H7 (cell line): ENCODE data around the gene ADGRB3. TPM values are rescaled to one million over a fixed set of nuclear protein-coding genes. Genes with fewer than 3 reads are reported as not detected.
"Not testable (repeated sequence)": the region's sequence is repeated elsewhere in the genome, so short reads cannot be mapped to it uniquely, and the experiment has no call there.

ENCODE experiments used
- DNase-seq: peaks from one replicate; pipeline ENCODE4 v3.0.0; 2012
- H3K27me3 ChIP-seq: 2 replicates; pipeline ENCODE4 v1.6.0; 2011; ENCODE audit warnings: mild to moderate bottlenecking, low read length; ENCODE audit not compliant: control insufficient read depth, insufficient read depth
- H3K36me3 ChIP-seq: replicated peaks from 2 replicates; pipeline ENCODE4 v1.5.1; 2011; ENCODE audit warnings: low read length; ENCODE audit not compliant: control insufficient read depth, insufficient read depth
- H3K4me3 ChIP-seq: 2 replicates; pipeline ENCODE4 v1.5.1; 2011; ENCODE audit warnings: low read depth, mild to moderate bottlenecking, control low read depth, low read length, moderate library complexity; ENCODE audit not compliant: insufficient read depth
- total RNA-seq: library from RNA; depleted of rRNA; stranded (reverse); fragments of >200 nt; shearing (Covaris generic); gene quantifications from 2 replicates; pipeline ENCODE4 v1.2.3, GENCODE V29; 2014

Gene ADGRB3
- total RNA-seq, 1 experiment from 2014 or later = 0.21 TPM

DNA sequence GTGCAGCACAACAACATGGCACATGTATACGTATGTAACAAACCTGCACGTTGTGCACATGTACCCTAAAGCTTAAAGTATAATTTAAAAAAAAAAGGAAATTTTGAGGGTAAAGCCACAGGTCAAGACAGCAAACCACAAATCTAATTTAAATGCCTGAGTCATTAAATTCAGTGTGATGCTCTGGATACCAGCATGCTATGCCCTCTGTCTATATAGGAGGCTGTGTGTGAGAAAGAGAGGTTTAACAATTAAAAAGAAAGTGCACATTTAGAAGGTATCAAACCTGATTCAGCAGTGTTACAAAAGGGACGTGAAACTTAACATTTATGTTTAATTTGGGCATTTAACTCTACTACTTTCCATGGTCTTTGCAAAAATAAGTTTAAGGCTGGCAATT, 276.3 kb downstream of the ADGRB3 start:
- H3K27me3 ChIP-seq = no peaks in the 10 kb centered on the region
- no peaks in the 10 kb centered on the region for H3K36me3 ChIP-seq
- no peak for DNase-seq
- H3K4me3 ChIP-seq = no peak overlapping the region

DNA sequence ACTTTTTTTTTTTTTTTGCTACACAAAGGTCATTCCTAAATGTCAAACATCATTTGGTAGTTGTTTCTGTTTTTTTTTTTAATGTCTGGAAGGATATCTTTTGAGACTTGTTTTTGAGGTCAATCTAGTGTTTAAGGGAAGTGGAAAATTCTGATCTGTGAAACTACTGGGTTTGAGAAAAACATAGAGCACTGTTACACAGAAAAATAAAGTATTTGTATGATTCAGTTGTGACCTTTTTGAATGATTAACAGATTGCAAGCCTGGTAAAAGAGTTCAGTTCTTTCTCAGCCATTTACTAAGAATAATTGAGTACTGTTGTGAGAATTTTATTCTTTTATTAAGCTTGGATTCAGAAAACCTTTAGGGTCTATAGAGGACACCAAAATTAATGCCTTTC, 276.7 kb downstream of the ADGRB3 start:
- Histone ChIP-seq H3K4me3 (no peak overlapping the region), H3K27me3 (no peaks in the 10 kb centered on the region), H3K36me3 (no peaks in the 10 kb centered on the region)
- no peak for DNase-seq

DNA sequence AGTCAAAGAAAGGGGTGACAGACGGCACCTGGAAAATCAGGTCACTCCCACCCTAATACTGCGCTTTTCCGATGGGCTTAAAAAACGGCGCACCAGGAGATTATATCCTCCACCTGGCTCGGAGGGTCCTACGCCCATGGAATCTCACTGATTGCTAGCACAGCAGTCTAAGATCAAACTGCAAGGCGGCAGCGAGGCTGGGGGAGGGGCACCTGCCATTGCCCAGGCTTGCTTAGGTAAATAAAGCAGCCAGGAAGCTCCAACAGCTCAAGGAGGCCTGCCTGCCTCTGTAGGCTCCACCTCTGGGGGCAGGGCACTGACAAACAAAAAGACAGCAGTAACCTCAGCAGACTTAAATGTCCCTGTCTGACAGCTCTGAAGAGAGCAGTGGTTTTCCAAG, 277.7 kb downstream of the ADGRB3 start:
- not testable (repeated sequence) for H3K36me3 ChIP-seq, DNase-seq, H3K4me3 ChIP-seq, H3K27me3 ChIP-seq

DNA sequence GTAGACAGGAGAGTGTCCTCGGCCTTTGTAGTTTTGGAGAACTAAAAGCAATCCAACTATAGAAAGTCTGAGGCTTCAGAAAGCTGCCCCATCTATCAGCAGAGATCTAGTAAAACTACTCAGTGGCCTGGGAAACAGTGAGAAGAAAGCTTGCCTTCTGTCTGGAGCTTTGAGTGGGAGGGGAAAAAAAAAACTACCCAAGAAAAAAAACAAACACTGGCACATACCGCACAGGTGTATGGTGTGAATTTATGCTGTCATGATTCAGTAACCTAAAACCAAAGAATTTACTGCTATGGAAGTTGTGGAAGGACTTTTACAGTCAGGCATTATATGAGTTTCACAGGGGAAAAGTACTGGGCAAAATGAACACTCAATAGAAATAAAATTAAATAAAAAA, 280.5 kb downstream of the ADGRB3 start:
- no peak overlapping the region for H3K4me3 ChIP-seq
- no peaks in the 10 kb centered on the region for H3K27me3 ChIP-seq
- no peaks in the 10 kb centered on the region for H3K36me3 ChIP-seq
- no peak for DNase-seq

DNA sequence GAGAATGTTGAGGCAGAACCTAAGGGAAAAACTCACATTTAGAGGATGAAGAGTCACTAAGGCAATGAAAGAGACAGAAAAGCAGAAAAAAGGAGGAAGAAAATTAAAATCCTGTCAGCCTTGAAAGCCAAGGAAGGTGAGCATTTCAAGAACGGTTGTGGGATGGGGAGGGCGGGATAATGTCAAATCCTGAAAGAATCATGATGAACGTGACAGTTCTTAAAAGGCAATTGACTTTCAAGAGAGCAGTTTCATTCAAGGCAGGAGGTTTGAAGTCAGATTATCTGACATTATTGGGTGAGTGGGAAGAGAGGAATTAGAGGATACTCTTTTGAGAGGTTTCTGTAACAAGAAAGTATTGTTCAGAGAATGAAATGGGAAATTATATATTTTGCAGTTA, 284.5 kb downstream of the ADGRB3 start:
- H3K36me3 ChIP-seq = no peaks in the 10 kb centered on the region
- H3K4me3 ChIP-seq = no peak overlapping the region
- H3K27me3 ChIP-seq = no peaks in the 10 kb centered on the region
- DNase-seq = no peak

DNA sequence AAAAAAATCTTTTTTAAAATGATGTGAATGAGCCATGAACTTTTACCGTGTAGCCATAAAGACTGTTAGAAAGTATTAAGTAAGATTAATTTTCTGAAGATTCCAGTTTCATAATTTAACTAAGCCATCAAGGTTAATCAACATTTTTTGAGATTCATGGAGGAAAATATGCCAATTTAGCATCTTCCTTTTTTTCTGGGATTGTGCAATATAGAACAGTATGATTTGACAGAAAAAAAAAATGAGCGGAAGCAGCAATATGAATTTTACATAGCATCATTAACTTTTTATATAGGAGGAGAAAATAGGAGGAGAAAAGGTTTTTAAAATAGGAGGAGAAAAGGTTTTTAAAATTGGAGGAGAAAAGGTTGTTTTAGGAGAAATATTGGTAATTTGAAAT, 306.3 kb downstream of the ADGRB3 start:
- Histone ChIP-seq H3K27me3 (no peaks in the 10 kb centered on the region), H3K36me3 (no peaks in the 10 kb centered on the region), H3K4me3 (no peak overlapping the region)
- DNase-seq = no peak

DNA sequence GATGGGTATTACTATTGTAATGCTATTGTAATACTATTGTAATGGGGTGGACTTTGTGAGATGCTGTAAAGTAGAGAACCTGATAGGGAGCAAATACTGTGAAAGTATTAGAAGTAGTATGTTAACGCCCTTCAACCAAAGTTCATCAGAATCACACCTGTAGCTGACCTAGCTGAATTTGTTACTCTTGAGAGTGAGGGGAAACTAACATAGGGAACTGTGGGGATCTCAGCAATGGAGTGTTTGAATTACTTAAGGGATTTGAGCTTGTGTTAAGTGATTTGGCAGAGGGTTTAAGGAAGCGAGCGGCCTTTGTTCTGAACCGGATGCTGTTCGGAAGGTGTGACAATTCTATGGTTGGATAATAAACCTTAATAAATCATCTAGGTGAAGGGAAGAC, 312.6 kb downstream of the ADGRB3 start:
- no peak overlapping the region for H3K4me3 ChIP-seq
- DNase-seq = no peak
- H3K27me3 ChIP-seq = no peaks in the 10 kb centered on the region
- no peaks in the 10 kb centered on the region for H3K36me3 ChIP-seq

DNA sequence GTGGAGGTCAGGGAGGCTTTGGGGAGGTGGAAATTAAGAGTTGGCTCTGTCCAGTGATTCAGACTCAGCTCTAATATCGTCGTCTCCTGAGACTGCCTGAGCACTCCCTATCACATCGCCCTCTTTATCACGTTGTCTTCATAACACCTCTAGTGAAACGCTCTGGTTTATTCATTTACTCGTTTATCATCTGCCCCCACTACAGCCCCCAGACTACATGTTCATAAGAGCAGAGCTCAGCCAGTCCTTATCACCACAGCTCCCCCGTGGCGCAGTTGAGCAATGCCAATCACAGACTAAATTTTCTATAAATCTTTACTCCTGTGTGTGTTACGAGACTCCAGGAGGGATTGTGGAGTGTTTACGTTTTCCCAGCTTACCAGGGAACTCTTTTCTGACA, 316.2 kb downstream of the ADGRB3 start:
- DNase-seq = no peak
- Histone ChIP-seq H3K4me3 (no peak overlapping the region), H3K27me3 (no peaks in the 10 kb centered on the region), H3K36me3 (no peaks in the 10 kb centered on the region)

DNA sequence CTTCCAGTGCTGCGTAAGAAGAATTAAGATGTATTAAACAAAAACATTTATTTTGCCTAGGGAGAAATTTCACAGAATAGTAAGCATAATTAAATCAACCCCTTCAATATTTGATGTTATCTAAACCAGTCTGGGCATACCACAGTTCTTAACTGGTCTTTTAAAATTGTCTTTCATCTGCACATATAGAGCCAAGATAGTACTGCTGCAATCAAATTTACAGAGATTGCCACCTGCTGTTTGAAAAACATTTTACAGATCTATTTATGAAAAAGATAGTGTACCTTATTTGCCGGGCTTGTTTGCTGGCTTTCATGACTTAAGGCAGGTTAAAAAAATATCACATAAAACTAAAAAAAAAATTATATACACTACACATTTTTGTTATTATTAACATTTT, 323.2 kb downstream of the ADGRB3 start:
- Histone ChIP-seq H3K27me3 (no peaks in the 10 kb centered on the region), H3K4me3 (no peak overlapping the region), H3K36me3 (no peaks in the 10 kb centered on the region)
- DNase-seq = no peak

DNA sequence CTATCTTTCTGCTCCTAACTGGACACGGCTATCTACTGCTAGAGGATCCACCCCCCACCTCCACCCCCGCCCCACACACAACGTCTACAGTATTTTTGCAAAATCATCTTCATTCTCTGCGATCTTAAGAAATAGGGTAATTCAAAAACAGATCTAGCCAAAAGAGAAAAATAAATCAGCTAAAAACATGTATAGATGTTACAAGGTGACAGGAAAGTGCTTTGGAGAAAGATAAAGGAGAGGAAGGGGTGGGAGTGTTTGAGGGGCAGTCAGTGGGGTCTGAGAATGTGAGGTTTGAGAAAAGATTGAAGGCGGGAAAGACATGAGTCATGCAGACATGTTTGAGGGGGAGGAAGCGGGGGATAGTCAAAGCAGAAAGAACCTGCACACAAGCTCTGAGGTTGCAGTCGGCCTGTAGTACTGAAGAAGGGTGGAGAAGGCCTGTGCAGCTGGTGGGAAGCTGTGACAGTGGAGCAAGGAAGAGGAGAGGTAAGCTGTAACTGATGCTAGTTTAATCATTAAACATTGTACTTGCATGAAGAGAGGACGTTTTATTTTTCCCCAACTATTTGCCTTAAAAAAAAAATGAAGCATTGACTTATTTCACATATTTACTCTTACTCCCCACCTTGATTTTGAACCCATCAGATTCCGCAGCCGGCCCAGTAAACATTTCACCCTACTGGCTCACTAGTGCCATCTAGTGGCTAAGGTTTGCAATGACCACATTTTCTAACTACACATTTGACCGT, 332.6 kb downstream of the ADGRB3 start:
- H3K36me3 ChIP-seq = no peaks in the 10 kb centered on the region
- H3K4me3 ChIP-seq = no peak overlapping the region
- no peaks in the 10 kb centered on the region for H3K27me3 ChIP-seq
- peak; percentile 44 for DNase-seq

DNA sequence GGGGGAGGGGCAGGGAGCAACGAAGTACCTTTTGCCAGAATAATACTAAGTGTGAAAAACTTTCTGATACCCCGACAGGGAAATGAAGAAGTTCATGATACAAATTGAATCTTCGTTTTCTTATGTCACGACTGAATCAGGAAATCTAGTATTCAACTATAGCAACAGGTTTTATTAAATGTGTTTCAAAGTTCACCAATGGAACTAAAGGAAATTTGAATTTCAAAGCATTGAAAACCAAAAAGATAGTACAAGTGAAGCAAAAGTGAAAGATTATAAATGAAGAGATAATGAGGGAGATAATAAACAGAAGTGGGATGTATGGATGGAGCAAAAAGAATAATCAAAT, 333.2 kb downstream of the ADGRB3 start:
- no peak for DNase-seq
- Histone ChIP-seq H3K4me3 (no peak overlapping the region), H3K36me3 (no peaks in the 10 kb centered on the region), H3K27me3 (no peaks in the 10 kb centered on the region)

DNA sequence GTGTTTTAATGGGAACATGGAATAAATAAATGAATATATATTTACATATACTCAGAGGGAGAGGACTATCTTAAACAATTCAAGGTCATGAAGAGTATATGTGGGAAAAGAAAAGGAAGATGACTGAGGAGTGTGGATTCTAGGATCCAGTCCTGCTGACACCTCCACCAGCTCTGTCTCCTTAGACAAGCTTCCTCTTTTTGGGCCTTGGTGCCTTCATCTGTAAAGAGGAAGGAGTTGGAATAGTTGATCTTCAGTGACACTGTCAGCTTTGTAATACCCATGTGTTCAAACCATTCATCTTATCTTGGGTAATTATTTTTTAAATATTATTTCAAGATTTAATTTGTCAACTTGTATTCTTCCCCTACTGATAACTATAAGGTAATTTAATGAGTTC, 338.0 kb downstream of the ADGRB3 start:
- H3K4me3 ChIP-seq = no peak overlapping the region
- no peaks in the 10 kb centered on the region for H3K27me3 ChIP-seq
- H3K36me3 ChIP-seq = no peaks in the 10 kb centered on the region
- no peak for DNase-seq

DNA sequence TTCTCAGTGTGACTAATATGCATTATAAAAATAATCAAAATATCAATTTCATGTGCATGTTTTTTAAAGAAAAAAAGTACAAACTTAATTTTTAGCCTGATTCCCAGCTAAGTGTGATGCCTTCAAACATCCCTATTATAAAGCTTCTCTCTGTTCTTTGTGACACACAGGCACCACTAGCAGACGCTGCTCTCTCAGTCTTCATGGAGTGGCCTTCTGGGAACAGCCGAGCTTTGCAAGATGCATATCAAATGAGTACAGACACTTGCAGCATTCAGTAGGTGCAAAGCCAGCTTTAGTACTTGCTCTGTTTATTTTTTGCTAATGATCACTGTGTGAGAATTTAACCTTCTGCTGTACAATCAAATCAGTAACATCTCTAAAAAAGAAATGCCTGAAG, 340.0 kb downstream of the ADGRB3 start:
- no peaks in the 10 kb centered on the region for H3K27me3 ChIP-seq
- no peak overlapping the region for H3K4me3 ChIP-seq
- peak; percentile 20 for DNase-seq
- H3K36me3 ChIP-seq = no peaks in the 10 kb centered on the region

DNA sequence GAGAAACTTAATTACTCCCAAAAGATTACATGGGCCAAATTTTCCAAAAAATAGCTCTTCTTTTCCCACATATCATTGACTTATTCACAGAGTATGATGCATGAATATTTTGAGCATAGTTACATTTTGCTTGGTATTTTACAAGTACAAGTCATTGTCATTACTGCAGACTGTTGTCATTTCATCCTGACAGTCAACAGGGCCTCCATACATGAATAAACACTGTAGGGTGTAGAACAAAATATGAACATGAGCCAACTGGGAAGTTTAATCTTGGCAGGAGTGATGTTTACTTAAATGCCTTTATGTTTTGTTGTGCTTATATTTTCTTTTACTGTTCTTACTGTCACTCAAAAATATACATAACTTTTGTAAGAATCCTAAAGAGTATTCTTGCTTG, 340.7 kb downstream of the ADGRB3 start:
- no peak for DNase-seq
- Histone ChIP-seq H3K4me3 (no peak overlapping the region), H3K36me3 (no peaks in the 10 kb centered on the region), H3K27me3 (no peaks in the 10 kb centered on the region)

DNA sequence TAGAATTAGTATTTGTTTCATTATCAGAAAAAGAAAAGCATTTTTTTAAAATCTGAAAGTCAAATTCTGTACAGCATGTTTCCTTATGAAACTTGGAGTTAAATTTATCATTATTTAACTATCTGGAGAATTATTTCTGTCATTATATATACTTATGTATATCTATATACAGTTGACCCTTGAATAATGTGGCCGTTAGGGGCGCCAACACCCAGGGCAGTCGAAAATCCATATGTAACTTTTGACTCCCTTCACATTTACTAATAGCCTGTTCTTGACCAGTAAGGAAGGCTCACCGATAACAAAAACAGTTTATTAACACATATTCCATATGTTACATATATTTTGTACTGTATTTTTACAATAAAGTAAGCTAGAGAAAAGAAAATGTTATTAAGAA, 341.2 kb downstream of the ADGRB3 start:
- Histone ChIP-seq H3K36me3 (no peaks in the 10 kb centered on the region), H3K4me3 (no peak overlapping the region), H3K27me3 (no peaks in the 10 kb centered on the region)
- DNase-seq = peak; percentile 2

DNA sequence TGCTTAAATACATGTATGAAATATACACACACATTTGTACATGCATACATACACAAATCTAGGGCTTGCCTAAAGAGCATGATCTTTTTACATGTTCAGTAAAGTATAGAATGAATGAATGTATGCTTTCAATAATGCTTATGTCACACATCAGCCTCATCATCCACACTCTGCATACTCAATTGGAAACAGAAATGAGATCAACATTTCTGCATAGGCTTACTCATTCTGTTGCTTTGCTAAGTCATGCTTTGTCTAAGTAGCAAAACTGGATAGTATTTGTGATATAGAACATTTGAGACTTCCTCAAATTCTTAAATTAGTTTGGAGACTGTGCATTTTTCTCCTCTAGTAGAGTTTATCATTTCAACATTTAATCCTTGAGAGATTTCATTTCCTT, 343.3 kb downstream of the ADGRB3 start:
- Histone ChIP-seq H3K36me3 (no peaks in the 10 kb centered on the region), H3K27me3 (no peaks in the 10 kb centered on the region), H3K4me3 (no peak overlapping the region)
- DNase-seq = no peak
